Activated naive CD8-positive, alpha-beta T cell treated with anti-CD3 and anti-CD28 coated beads, Interleukin-2, amount 50 U/mL, for 24 hours (primary cell): Measurements from ENCODE around the gene LGI1.

Experiments
- ATAC-seq: fragments of 150-1000 bp; cut with Tn5 transposase; one replicate; pipeline ENCODE4 v1.10.0; 2021
- DNase-seq: peaks from one replicate; pipeline ENCODE4 v3.0.0; 2021
- H3K27ac Mint-ChIP-seq: one replicate; pipeline ENCODE4 v1.8.0; 2021; ENCODE audit warnings: mild to moderate bottlenecking, mixed read lengths
- H3K27me3 Mint-ChIP-seq: one replicate; pipeline ENCODE4 v1.8.0; 2021; ENCODE audit warnings: mixed read lengths
- H3K36me3 Mint-ChIP-seq: one replicate; pipeline ENCODE4 v1.8.0; 2021; ENCODE audit warnings: low read depth, mixed read lengths
- H3K4me1 Mint-ChIP-seq: one replicate; pipeline ENCODE4 v1.8.0; 2021; ENCODE audit warnings: mixed read lengths
- H3K4me3 Mint-ChIP-seq: one replicate; pipeline ENCODE4 v1.8.0; 2021; ENCODE audit warnings: mild to moderate bottlenecking, moderate library complexity, mixed read lengths
- H3K9me3 Mint-ChIP-seq: one replicate; pipeline ENCODE4 v1.8.0; 2021; ENCODE audit warnings: mixed read lengths

Gene LGI1

GRCh38 chr10:93767724-93768399, 10.1 kb downstream of the LGI1 start:
- H3K27ac Mint-ChIP-seq, result no peak overlapping the region
- peaks cover 3% of the 10 kb centered on the region for H3K27me3 Mint-ChIP-seq
- ATAC-seq, result no peak
- H3K4me1 Mint-ChIP-seq, result no peaks in the 10 kb centered on the region
- H3K9me3 Mint-ChIP-seq, result no peaks in the 10 kb centered on the region
- no peak for DNase-seq
- no peak overlapping the region for H3K4me3 Mint-ChIP-seq
- H3K36me3 Mint-ChIP-seq, result no peaks in the 10 kb centered on the region

GRCh38 chr10:93768892-93769291, 11.2 kb downstream of the LGI1 start:
- Mint-ChIP-seq H3K4me3 (no peak overlapping the region), H3K36me3 (no peaks in the 10 kb centered on the region), H3K9me3 (no peaks in the 10 kb centered on the region), H3K27ac (no peak overlapping the region), H3K27me3 (no peaks in the 10 kb centered on the region), H3K4me1 (no peaks in the 10 kb centered on the region)
- ATAC-seq, result no peak
- no peak for DNase-seq

GRCh38 chr10:93771354-93771753, 13.6 kb downstream of the LGI1 start:
- H3K27ac Mint-ChIP-seq, result no peak overlapping the region
- ATAC-seq, result no peak
- no peaks in the 10 kb centered on the region for H3K36me3 Mint-ChIP-seq
- H3K4me1 Mint-ChIP-seq, result no peaks in the 10 kb centered on the region
- H3K27me3 Mint-ChIP-seq, result peaks cover 4% of the 10 kb centered on the region
- no peak for DNase-seq
- H3K9me3 Mint-ChIP-seq, result no peaks in the 10 kb centered on the region
- no peak overlapping the region for H3K4me3 Mint-ChIP-seq

GRCh38 chr10:93773120-93773519, 15.4 kb downstream of the LGI1 start:
- ATAC-seq (no peak), DNase-seq (no peak)
- Mint-ChIP-seq H3K27me3 (peaks cover 8% of the 10 kb centered on the region), H3K9me3 (no peaks in the 10 kb centered on the region), H3K4me3 (no peak overlapping the region), H3K27ac (no peak overlapping the region), H3K36me3 (no peaks in the 10 kb centered on the region), H3K4me1 (no peaks in the 10 kb centered on the region)

- Mint-ChIP-seq H3K9me3 (no peaks in the 10 kb centered on the region), H3K4me1 (no peaks in the 10 kb centered on the region), H3K27ac (no peak overlapping the region), H3K4me3 (no peak overlapping the region), H3K27me3 (peaks cover 10% of the 10 kb centered on the region), H3K36me3 (no peaks in the 10 kb centered on the region)
- no peak for DNase-seq
- ATAC-seq, result no peak
These were observed 16.0 kb downstream of the LGI1 start for GRCh38 chr10:93773705-93774104.

GRCh38 chr10:93775356-93775755, 17.6 kb downstream of the LGI1 start:
- Mint-ChIP-seq H3K9me3 (no peaks in the 10 kb centered on the region), H3K4me3 (no peak overlapping the region), H3K27ac (no peak overlapping the region), H3K36me3 (no peaks in the 10 kb centered on the region), H3K4me1 (no peaks in the 10 kb centered on the region), H3K27me3 (peaks cover 14% of the 10 kb centered on the region)
- ATAC-seq (no peak), DNase-seq (no peak)

- Mint-ChIP-seq H3K36me3 (no peaks in the 10 kb centered on the region), H3K4me1 (no peaks in the 10 kb centered on the region), H3K9me3 (no peaks in the 10 kb centered on the region), H3K27me3 (peaks cover 14% of the 10 kb centered on the region), H3K27ac (no peak overlapping the region), H3K4me3 (no peak overlapping the region)
- no peak for DNase-seq
- ATAC-seq, result no peak
These were observed 19.4 kb downstream of the LGI1 start for GRCh38 chr10:93777092-93777491.

GRCh38 chr10:93784059-93784458, 26.3 kb downstream of the LGI1 start:
- ATAC-seq (no peak), DNase-seq (no peak)
- Mint-ChIP-seq H3K36me3 (no peaks in the 10 kb centered on the region), H3K4me1 (no peaks in the 10 kb centered on the region), H3K4me3 (no peak overlapping the region), H3K9me3 (no peaks in the 10 kb centered on the region), H3K27me3 (peaks cover 8% of the 10 kb centered on the region), H3K27ac (no peak overlapping the region)

- Mint-ChIP-seq H3K4me3 (no peak overlapping the region), H3K27me3 (peaks cover 25% of the 10 kb centered on the region), H3K36me3 (no peaks in the 10 kb centered on the region), H3K9me3 (no peaks in the 10 kb centered on the region), H3K27ac (no peak overlapping the region), H3K4me1 (no peaks in the 10 kb centered on the region)
- no peak for ATAC-seq
- DNase-seq, result no peak
These were observed 30.9 kb downstream of the LGI1 start for GRCh38 chr10:93788413-93789208.

GRCh38 chr10:93790439-93790838, 32.7 kb downstream of the LGI1 start:
- H3K27me3 Mint-ChIP-seq, result peaks cover 25% of the 10 kb centered on the region
- DNase-seq, result no peak
- H3K27ac Mint-ChIP-seq, result no peak overlapping the region
- H3K9me3 Mint-ChIP-seq, result no peaks in the 10 kb centered on the region
- H3K36me3 Mint-ChIP-seq, result no peaks in the 10 kb centered on the region
- no peak overlapping the region for H3K4me3 Mint-ChIP-seq
- H3K4me1 Mint-ChIP-seq, result no peaks in the 10 kb centered on the region
- ATAC-seq, result no peak

GRCh38 chr10:93796167-93796566, 38.4 kb downstream of the LGI1 start:
- H3K4me3 Mint-ChIP-seq, result no peak overlapping the region
- H3K4me1 Mint-ChIP-seq, result no peaks in the 10 kb centered on the region
- ATAC-seq (no peak), DNase-seq (no peak)
- H3K36me3 Mint-ChIP-seq, result no peaks in the 10 kb centered on the region
- H3K9me3 Mint-ChIP-seq, result no peaks in the 10 kb centered on the region
- peaks cover 11% of the 10 kb centered on the region for H3K27me3 Mint-ChIP-seq
- no peak overlapping the region for H3K27ac Mint-ChIP-seq

- Mint-ChIP-seq H3K4me3 (no peak overlapping the region), H3K4me1 (no peaks in the 10 kb centered on the region), H3K27me3 (peaks cover 7% of the 10 kb centered on the region), H3K9me3 (no peaks in the 10 kb centered on the region), H3K27ac (no peak overlapping the region), H3K36me3 (no peaks in the 10 kb centered on the region)
- ATAC-seq, result no peak
- no peak for DNase-seq
These were observed 40.1 kb downstream of the LGI1 start for GRCh38 chr10:93797825-93798224.

GRCh38 chr10:93799155-93799708, 41.5 kb downstream of the LGI1 start:
- DNase-seq, result no peak
- Mint-ChIP-seq H3K27ac (no peak overlapping the region), H3K4me1 (no peaks in the 10 kb centered on the region), H3K36me3 (no peaks in the 10 kb centered on the region), H3K27me3 (peaks cover 12% of the 10 kb centered on the region), H3K4me3 (no peak overlapping the region), H3K9me3 (no peaks in the 10 kb centered on the region)
- ATAC-seq, result no peak

- DNase-seq (no peak), ATAC-seq (no peak)
- peaks cover 26% of the 10 kb centered on the region for H3K27me3 Mint-ChIP-seq
- no peaks in the 10 kb centered on the region for H3K4me1 Mint-ChIP-seq
- H3K36me3 Mint-ChIP-seq, result no peaks in the 10 kb centered on the region
- no peak overlapping the region for H3K4me3 Mint-ChIP-seq
- no peak overlapping the region for H3K27ac Mint-ChIP-seq
- H3K9me3 Mint-ChIP-seq, result no peaks in the 10 kb centered on the region
These were observed 46.5 kb downstream of the LGI1 start for GRCh38 chr10:93804200-93804599.

- Mint-ChIP-seq H3K9me3 (no peaks in the 10 kb centered on the region), H3K27me3 (peaks cover 32% of the 10 kb centered on the region), H3K27ac (no peak overlapping the region), H3K36me3 (no peaks in the 10 kb centered on the region), H3K4me1 (no peaks in the 10 kb centered on the region), H3K4me3 (no peak overlapping the region)
- no peak for ATAC-seq
- DNase-seq, result no peak
These were observed 49.2 kb downstream of the LGI1 start for GRCh38 chr10:93806903-93807302.
